HK-2 (cell line): ENCODE results near the gene PIK3AP1.
"Not testable (repeated sequence)": the region's sequence is repeated elsewhere in the genome, so short reads cannot be mapped to it uniquely, and the experiment has no call there.

Experiments used
- DNase-seq: peaks from one replicate; pipeline ENCODE4 v3.0.0-alpha.2; 2018; ENCODE audit not compliant: unreplicated experiment

PIK3AP1 gene

DNA sequence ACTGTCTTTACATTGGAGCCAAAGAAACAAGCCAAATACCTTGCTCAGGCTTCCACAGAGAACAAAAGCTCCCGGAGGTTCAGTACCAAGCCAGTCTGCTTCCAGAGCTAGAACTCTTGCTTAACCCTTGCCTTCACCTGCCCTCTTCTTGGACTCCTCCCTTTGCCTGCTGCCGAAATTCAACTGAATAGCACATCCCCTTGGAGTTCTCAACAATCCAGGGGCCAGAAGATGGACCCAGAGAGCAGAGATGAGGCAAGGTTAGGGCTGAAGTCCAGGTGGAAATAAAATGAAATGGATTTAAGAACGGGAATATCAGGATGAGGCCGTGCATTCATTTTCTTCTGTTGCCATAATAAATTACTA is 876 bp upstream of the PIK3AP1 start:
- DNase-seq = no peak

DNA sequence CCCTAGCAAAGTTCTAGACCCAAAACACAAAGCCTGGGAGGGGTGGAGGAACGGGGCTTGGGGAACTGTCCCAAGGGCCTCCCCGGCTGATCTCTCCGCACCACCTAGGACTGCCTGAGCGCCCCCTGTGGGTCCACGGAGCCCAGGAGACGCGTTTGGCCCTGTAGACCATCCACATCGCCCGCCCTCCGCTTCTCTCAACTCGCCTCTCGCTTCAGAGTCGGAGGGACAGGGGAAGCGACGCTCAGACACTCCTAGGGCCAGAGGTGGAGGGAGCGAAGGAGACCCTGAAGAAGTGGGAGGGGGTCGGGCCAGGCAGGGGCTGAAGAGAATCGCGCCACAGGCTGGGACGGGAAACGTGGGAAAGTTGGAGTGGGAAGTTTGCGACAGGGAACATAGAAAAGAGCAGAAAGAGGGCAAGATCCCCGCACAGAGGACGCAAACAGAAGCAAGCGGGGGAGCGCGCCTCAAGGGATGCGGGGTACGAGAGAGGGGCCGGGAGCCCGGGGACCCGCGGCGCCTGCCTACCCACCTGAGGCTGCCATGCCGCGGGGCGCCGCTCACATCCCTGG is 378 bp downstream of the PIK3AP1 start:
- peak; percentile 20 for DNase-seq

DNA sequence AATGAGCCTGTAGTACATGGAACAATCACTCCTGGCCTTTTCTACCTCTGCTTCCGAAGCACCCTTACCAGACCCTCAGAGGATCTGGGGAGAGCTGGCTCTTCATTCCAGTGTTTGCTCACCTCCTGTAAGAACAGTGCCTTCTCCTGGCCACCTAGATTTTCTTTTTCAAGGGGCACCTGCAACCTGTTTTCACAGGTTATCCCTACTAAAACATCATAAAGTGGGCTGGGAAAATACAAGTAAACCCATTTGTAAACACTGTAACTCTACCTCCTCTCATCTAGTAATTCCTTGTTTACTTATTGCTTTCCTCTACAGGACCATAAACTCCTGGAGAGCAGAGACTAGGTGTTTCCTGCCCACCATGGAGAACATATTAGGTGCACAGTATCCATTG is 1.1 kb downstream of the PIK3AP1 start:
- DNase-seq = no peak

DNA sequence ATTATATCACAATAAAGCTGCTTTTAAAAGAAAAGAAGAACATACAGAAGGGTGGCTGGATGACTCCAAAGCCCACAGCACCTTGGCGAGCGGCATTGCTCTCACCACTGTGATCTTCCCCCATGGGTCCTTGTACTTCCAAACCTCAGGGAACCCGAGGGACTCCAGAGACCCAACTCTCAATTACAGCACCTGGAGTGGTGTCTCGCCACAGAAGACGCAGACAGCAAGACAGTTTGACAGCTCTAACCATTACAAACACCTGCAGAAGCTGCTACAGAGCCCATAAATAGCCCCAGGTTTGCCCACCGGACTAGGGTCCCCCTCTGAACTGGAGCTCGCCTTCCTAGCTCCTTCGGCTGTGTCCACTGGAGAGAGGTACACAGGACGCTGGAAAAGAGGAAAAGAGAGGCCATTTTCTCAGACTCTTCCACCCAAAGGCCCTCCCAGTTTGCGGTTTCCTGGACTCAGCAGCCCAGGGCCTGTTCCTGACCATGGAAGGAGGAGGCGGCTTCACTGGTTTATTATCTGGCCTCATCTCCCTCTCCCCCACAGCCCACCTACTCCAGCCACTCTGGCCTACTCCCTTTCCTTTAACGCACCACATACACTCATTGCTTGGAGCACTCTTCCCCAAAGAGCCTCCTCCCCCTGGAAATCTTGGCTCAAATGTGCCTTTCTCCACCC is 1.9 kb downstream of the PIK3AP1 start:
- DNase-seq = no peak

DNA sequence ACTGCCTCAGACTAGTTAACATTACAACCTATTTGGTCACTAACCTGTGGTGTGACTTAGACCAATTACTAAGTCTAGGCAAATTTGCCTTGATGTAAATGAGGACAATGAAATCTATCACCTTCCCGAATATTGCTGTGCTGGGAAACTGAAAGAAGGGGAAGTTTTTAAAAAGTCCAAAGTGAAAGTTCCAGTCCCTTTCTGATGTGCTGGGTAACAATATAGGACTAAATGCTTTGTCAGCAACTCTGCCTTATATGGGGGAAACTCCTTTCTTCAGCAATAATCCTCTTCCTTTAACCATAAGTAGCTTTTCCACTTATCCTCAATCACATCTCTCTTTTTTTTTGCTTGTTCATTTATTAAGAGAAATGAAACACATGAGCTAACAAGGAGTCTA is 3.9 kb downstream of the PIK3AP1 start:
- DNase-seq = no peak

DNA sequence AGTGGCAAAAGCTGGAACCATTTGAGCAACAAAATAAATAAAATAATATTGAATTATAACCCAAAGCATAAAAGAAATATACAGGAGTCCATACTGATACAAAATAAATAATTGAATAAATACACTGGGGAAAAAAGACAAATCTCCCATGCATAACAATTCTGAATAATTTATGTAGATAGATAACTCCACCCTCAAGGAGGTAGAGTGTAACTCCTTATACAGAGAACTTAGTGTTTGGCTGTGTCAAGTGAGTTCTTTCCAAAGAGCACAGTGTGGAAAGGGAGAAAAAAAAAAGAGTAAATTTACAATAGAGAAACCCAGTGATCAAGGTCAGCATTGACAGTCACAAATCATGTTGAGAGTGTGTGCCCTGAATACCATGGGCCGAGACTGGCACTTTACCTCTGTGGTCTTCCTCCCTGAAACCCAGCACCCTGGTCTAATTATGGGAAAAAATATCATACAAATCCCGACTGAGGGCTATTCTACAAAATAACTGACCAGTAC is 5.5 kb downstream of the PIK3AP1 start:
- DNase-seq = no peak

DNA sequence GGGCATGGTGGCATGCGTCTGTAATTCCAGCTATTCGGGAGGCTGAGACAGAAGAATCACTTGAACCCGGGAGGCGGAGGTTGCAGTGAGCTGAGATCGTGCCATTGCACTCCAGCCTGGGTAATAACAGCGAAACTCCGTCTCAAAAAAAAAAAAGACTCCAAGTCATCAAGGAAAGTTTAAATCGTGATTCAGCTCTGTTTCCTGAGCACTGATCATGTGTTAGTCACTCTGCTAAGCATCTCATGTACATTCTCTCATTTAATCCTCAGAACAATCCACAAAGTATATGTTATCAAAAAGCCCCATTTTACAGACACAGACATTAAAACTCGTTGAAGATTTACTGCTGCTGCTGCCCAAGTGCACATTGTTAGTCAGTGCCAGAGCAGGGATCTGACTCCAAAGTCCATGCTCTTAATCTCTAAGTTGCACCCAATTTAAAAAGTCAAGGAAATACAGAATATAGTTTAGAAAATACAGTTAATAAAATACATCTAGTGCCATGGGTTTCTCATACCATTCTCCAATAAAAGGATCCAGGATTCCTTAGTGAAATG is 6.2 kb downstream of the PIK3AP1 start:
- DNase-seq = no peak

DNA sequence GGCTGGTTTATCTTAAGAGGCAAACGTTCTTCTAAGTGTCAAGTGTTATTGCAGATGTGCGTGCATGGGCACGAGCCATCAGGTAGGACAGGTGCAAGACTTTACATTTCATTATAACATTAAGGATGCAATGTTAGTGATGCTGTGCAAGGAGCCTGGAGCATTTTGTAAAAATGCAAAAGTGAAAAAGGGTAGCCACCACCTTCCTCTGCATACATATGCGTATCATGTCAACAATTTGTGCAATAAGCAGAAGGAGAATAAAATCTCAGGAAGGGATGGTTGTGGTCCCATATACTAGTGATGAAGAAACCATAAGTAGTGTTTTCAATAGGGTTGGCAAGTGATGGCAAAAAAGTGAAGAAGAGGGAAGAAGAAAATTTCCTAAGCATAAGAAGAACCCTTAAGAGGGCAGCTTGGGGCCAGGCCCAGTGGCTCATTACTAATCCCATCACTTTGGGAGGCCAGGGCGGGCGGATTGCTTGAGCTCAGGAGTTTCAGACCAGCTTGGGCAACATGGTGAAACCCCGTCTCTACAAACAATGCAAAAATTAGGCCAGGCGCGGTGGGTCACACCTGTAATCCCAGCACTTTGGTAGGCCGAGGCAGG is 7.5 kb downstream of the PIK3AP1 start:
- no peak for DNase-seq

DNA sequence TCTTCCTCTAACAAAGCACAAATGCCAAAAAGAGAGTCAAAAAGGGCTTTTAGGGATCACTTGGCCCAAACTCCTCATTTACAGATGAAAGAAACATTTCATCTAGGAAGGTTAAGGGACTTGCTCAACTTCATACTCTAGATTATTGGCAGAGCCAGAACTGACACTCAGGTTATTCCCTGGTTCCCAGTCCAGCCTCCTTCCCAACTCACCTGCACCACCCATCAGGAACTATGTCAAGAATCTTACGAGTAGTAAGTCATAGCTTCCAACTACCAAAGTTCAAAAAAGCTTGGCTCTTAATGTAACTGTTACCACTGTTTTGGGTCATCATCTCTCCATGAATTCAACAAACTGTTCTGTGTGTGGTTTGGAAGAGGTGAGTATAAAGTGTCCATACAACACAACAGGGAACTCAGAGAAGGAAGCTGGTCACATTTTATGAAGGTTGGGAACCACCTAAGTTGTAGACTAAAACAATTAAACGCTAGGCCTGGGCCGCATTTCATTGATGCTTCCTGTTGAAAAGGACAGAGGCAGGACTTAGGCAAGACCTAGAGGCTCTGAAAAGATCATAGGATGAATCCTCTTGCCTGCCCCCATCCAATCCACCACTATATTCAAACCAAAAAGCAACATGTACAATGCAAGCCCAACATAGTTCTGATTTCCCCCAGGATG is 9.1 kb downstream of the PIK3AP1 start:
- no peak for DNase-seq

DNA sequence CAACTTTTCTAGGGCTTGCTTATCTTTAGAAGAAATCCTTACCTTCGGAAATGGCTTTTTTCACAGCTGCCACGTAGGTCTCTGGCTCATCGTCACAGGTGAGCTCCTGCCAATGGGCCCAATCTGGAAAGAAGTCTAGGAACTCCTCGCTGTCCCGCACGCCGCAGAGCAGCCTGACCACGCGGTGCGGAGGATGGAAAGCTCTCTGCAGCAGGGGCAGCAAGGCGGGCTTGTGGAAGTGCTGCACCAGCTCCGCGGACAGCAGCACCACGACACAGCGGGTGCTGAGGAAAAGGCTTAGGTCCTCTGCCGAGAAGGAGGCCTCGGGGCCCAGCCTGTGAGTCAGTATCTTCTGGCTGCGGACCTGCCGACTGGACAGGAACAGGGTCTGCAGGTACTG is 10.8 kb downstream of the PIK3AP1 start:
- DNase-seq = no peak

DNA sequence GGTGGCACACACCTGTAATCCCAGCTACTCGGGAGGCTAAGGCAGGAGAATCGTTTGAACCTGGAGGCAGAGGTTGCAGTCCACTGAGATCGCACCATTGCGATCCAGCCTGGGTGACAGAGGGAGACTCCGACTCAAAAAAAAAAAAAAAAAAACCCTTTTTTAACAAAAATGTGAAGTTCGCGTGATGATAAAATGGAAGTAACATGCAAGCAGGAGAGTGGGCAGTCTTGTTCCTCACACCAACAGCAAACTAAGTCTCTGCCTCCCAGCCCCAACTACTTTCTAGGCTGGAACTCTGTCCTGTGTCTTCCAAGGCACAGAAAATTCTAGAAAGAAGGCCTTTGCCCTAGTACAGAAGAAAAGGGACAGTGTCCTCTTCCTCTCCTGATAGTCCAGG is 11.3 kb downstream of the PIK3AP1 start:
- DNase-seq = no peak

DNA sequence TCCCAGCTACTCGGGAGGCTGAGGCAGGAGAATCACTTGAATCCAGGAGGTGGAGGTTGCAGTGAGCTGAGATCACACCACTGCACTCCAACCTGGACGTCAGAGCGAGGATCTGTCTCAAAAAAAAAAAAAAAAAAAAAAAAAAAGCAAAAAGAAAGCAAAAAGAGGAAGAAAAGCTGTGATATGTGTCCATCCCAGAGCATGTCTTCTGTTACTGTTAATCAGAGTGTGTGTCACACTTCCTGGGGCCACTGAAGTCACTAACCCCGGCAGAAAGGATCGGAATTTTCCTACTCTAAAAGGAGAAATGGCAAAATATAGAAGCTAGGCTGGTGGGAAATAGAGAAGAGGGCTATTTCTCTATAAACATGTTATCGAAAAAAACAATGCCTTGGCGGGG is 11.9 kb downstream of the PIK3AP1 start:
- DNase-seq = no peak

DNA sequence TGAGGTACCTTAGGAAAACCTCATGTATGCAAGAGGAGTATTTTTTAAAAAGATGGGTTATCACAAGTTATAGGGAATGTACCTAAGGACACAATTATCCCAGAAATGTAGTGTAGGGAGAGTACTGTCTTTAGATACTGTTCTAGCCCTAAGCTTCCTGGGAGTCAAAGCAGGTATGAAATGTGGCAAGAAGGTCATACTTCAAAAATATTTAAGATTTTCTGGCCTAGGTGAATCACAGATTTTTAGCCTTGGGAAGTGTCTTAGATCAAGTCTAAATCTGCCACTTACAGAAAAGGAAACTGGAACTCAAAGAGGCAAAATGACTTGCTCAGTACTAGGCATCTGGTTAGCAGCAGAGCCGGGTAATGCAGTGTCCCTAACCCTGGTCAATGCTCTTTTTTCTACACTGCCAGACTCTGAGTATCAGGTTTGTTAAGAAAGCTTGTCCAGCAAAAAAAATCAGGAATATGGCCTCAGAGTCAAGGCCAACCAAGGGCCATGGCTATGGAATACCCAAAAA is 13.9 kb downstream of the PIK3AP1 start:
- no peak for DNase-seq

DNA sequence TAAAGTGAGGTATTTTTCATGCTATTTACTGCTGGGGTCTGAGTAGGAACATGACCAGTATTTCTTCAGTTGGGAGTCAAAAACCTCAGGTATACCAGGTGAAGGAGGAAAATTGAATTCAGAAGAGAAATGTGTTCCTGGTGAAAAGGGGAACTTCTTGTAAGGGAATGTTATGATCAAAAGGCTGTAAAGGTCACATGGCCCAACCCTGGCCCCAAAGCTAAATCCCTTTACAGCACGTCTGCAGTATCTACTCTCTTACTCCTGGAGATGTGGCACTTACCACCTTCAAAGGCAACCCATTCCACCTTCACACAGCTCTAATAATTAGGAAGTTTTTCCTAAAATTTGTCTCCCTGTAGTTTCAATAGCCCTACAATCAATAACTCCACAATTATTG is 15.2 kb downstream of the PIK3AP1 start:
- no peak for DNase-seq

DNA sequence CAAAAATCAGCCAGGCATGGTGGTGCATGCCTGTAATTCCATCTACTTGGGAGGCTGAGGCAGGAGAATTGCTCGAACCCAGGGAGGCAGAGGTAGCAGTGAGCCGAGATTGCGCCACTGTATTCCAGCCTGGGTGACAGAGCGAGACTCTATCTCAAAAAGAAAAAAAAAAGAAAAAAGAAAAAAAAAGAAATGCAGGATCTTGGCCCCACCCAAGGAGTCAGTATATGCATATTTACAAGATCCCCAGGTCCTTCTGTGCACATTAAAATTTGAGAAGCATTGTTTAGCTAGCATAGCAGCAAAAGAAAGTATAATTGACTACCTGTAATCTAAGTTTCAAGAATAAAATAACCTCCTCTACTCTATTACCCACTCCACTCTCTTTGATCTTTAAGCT is 15.8 kb downstream of the PIK3AP1 start:
- DNase-seq = no peak

DNA sequence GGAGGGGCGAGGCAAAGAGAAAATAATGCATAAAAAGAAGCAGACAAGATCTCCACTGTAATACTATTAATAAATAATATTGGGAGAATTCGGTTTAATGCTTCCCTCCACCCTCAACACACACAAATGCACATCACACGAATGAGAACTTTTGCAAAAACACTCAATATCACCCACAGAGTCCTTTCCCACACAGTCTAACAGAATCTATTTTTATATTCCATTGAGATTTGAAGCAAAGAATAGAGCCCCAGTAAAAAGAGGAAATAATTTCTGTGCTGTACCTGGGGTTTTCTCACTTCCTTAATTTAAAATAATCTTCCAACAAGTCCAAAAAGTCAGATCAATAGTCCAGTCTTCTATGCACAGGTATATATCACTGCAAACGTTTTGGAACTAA is 17.0 kb downstream of the PIK3AP1 start:
- no peak for DNase-seq

DNA sequence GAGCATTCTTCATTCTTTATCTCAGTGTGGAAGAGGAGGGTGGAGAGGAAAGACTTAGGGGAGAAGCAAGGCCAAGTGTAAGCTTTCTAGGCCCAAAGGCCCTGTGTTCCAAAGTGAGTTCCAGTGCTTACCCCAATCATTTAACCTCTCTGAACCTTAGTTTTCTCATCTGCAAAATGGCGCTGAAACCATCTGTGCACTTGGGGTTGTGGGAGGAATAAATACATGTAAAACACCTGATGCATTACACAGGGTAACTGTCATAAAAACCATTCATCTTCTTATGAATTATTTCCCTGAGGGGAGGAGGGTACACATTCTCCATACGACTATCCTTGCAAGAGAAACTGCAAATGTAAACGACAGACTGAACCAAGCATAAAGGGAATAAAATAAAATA is 19.0 kb downstream of the PIK3AP1 start:
- no peak for DNase-seq

DNA sequence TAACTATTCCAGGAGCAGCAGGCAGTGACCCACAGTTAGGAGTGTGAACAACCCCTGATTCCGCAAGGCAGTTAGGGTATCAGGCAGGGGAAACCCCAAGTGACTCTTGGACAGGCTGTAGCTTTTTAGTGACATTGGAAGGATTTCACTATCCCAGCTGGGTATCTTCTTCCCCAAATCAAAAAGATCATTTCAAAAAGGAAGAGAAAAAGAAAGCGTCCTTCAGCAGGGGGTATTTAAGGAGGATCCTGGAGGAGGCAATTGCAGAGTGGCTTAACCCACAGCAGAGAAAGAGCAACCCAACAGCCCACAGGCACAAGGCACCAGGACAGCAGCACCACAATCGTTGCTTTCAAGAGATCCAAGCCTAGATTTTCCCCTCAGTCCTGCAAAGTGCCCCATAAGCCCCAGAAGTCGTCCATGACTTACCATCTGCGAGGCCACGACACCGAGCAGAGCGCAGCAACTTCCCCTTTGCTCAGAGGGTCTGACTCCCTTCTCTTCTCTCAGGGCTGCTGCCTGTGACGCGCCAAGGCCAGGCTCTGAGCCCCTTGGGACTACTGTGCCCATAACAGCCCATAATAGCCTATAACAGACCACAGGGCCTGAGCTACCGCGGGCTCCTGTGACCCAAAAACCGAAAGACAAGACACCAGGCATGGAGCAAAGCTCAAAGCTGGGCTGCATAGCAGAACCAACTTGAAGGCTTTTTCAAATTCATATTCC is 19.8 kb downstream of the PIK3AP1 start:
- DNase-seq = no peak

DNA sequence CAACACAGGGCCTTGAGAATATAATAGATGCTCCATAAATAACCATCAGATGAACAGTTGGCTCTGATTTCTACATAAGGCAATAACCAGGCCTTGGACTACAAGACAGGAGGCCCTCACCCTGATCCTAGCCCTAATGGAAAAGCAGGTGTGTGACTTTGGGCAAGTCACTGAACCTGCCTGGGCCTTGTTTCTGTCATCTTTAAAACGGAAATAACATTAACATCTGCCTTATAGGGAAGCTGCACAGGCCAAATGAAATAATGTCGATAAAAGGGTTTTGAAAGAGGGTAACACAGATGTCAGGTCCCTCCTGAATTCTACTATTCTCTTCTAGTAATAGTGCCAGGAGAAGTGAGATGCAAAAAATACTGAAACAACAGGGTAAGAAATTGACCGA is 20.7 kb downstream of the PIK3AP1 start:
- no peak for DNase-seq

DNA sequence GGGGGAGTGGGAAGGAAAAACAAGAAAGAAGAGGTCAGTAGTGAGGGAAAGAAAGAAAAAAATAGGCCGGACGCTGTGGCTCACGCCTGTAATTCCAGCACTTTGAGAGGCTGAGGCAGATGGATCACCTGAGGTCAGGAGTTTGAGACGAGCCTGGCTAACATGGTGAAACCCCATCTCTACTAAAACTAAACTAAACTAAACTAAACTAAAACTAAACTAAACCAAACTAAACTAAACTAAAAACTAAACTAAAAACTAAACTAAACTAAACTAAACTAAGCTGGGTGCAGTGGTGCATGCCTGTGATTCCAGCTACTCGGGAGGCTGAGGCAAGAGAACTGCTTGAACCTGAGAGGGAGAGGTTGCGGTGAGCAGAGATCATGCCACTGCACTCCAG is 22.0 kb downstream of the PIK3AP1 start:
- DNase-seq = not testable (repeated sequence)

DNA sequence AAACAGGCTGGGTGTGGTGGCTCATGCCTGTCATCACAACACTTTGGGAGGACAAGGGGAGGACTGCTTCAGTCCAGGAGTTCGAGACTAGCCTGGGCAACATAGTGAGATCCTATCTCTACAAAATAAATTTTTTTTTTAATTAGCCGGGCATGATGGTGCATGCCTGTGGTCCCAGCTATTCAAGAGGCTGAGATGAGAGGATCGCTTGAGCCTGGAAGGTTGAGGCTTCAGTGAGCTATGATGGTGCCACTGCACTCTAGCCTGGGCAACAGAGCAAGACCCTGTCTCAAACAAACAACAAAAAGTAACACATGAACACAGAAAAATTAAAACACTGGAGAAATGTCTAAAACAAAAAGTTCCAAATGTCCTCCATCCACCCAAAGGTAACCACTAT is 22.9 kb downstream of the PIK3AP1 start:
- DNase-seq = no peak
